ENCODE measurements around the gene QSOX2. TPM values are rescaled to one million over a fixed set of nuclear protein-coding genes. Genes with fewer than 3 reads are reported as not detected.
"Not testable (repeated sequence)": the region's sequence is repeated elsewhere in the genome, so short reads cannot be mapped to it uniquely, and the experiment has no call there.

QSOX2 gene
- total RNA-seq, 2 experiments from 2014 or later: 14.4 TPM

DNA sequence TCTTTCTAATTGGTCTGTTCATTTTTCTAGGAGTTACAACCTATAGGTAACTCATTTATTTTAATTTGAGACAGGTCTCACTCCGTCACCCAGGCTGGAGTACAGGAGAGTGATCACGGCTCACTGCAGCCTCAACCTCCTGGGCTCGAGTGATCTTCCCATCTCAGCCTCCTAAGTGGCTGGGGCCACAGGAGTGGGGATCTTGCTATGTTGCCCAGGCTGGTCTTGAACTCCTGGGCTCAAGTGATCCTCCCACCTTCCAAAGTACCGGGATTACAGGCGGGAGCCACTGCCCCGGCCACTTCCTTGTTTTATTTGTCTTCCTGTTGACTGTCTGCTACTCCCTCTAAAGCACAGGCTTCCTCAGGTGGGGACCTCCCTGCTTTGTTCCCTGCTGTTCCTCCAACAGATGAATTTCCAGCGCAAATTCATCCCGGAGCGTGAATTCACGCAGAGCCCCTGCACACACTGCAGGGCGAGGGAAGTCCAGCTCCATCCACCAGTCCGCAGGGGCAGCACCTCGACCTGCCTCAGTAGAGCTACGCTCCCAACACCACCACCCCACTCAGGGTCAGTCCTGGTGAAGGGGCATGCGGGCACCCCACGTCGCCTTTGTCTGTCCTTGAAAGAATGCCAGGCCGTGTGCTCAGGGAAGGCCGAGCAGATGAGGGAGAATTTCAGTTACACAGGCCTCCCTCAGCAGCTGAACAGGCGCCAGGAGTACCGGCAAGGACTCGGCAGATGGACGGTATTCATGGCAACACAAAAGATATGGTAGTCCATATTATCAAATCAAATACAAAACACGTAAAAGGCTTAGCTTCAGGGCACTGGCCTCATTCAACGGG, 6.3 kb downstream of the QSOX2 start:
- Histone ChIP-seq H3K4me1 (ENCODE audit: insufficient read depth, low read length) (peaks cover 29% of the 10 kb centered on the region), H3K36me3 (ENCODE audit: insufficient read depth, low read length) (peaks cover 23% of the 10 kb centered on the region), H3K27ac (ENCODE audit: low read depth in 1 of 2, low read length in 2 of 2) (no peak overlapping the region), H3K27me3 (ENCODE audit: control insufficient read depth in 1 of 2, insufficient read depth in 2 of 2, low read length in 2 of 2) (no peaks in the 10 kb centered on the region), H3K9me3 (ENCODE audit: control insufficient read depth in 1 of 2, insufficient read depth in 1 of 2, low read length in 2 of 2) (no peaks in the 10 kb centered on the region), H3K4me3 (ENCODE audit: low read length) (no peak overlapping the region)
- Mint-ChIP-seq H3K9me3 (no peaks in the 10 kb centered on the region), H3K4me3 (no peak overlapping the region), H3K27ac (no peak overlapping the region), H3K4me1 (ENCODE audit: low read depth) (peaks cover 35% of the 10 kb centered on the region), H3K27me3 (no peaks in the 10 kb centered on the region), H3K36me3 (ENCODE audit: low read depth) (peaks cover 11% of the 10 kb centered on the region)
- TF ChIP-seq, protein P1, sequence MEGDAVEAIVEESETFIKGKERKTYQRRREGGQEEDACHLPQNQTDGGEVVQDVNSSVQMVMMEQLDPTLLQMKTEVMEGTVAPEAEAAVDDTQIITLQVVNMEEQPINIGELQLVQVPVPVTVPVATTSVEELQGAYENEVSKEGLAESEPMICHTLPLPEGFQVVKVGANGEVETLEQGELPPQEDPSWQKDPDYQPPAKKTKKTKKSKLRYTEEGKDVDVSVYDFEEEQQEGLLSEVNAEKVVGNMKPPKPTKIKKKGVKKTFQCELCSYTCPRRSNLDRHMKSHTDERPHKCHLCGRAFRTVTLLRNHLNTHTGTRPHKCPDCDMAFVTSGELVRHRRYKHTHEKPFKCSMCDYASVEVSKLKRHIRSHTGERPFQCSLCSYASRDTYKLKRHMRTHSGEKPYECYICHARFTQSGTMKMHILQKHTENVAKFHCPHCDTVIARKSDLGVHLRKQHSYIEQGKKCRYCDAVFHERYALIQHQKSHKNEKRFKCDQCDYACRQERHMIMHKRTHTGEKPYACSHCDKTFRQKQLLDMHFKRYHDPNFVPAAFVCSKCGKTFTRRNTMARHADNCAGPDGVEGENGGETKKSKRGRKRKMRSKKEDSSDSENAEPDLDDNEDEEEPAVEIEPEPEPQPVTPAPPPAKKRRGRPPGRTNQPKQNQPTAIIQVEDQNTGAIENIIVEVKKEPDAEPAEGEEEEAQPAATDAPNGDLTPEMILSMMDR (IDR thresholded peaks at IDR 0.05): no peak
- ATAC-seq (ENCODE audit: poor library complexity): no peak
- intact Hi-C loops (cut with DNase I, micrococcal nuclease): no loop called here
- no peak for DNase-seq
- ChIA-PET CTCF (no interaction called here), POLR2A (interaction anchor here (0.6 kb wide), 1 partner anchor 27 kb away, joined by 3 read pairs; no protein-coding TSS in a partner anchor)

DNA sequence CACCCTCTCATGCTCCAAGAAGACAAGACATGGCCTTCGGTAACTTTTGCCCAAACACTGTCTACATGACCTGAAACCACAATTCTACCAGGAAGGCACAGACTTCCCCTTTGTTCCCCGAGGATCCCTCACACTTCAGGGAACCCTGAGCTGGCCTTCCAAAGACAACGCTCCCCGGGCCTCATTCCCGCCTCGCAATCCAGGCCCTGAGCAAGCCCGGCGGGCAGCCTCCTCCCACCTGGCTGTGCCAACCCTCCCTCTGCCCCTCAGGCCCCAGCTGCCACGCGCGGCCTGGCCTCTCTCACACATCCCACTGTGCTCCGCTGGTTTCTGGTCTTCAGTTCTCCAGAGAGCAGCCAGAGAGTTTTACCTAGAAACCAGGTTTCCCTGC, 7.3 kb downstream of the QSOX2 start:
- H3K36me3 ChIP-seq (ENCODE audit: insufficient read depth, low read length): peaks cover 23% of the 10 kb centered on the region
- DNase-seq (no peak), ATAC-seq (ENCODE audit: poor library complexity) (no peak)
- no peaks in the 10 kb centered on the region for H3K27me3 ChIP-seq (ENCODE audit: control insufficient read depth in 1 of 2, insufficient read depth in 2 of 2, low read length in 2 of 2)
- H3K9me3 ChIP-seq (ENCODE audit: control insufficient read depth in 1 of 2, insufficient read depth in 1 of 2, low read length in 2 of 2): no peaks in the 10 kb centered on the region
- peaks cover 20% of the 10 kb centered on the region for H3K4me1 ChIP-seq (ENCODE audit: insufficient read depth, low read length)
- no peaks in the 10 kb centered on the region for H3K9me3 Mint-ChIP-seq
- CTCF ChIA-PET: no interaction called here
- POLR2A ChIA-PET: no interaction called here
- TF ChIP-seq, protein P1 (IDR thresholded peaks at IDR 0.05): no peak
- H3K27ac Mint-ChIP-seq: no peak overlapping the region
- no peak overlapping the region for H3K27ac ChIP-seq (ENCODE audit: low read depth in 1 of 2, low read length in 2 of 2)
- peaks cover 27% of the 10 kb centered on the region for H3K4me1 Mint-ChIP-seq (ENCODE audit: low read depth)
- H3K4me3 Mint-ChIP-seq: no peak overlapping the region
- H3K27me3 Mint-ChIP-seq: no peaks in the 10 kb centered on the region
- no peak overlapping the region for H3K4me3 ChIP-seq (ENCODE audit: low read length)
- H3K36me3 Mint-ChIP-seq (ENCODE audit: low read depth): peaks cover 15% of the 10 kb centered on the region
- intact Hi-C loops (cut with DNase I, micrococcal nuclease): no loop called here

DNA sequence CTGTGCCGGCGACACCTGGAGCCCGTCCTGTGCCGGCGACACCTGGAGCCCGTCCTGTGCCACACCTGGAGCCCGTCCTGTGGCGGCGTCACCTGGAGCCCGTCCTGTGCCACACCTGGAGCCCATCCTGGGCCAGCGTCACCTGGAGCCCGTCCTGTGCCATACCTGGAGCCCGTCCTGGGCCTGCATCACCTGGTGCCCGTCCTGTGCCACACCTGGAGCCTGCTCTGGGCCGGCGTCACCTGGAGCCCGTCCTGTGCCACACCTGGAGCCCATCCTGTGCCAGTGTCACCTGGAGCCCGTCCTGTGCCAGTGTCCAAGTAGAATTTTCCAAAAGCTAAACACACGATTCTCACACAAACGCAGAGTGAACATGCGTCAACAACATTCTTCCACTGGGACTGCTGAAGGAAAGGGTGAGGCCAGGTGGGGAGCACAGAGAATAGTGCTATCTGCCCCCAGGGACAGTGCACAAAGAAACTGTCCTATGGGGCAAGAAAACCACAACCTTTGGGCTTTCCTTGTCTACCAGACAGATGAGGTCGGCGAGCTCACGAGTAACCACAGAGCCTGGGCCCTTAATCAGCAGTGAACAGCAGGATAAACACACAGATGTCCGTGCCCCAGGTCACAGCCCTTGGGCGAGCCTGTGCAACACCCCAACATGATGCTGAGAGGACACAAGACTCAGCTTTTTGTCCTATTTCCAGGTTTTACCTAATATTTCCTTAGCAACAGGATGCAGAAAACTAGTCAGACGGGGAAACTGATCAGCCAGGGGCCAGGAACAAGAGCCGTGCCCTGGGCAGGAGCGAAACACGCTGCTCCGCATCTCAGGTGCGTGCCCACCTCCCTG, 7.9 kb downstream of the QSOX2 start:
- H3K36me3 ChIP-seq (ENCODE audit: insufficient read depth, low read length): peaks cover 23% of the 10 kb centered on the region
- H3K36me3 Mint-ChIP-seq (ENCODE audit: low read depth): peaks cover 16% of the 10 kb centered on the region
- CTCF ChIA-PET: no interaction called here

DNA sequence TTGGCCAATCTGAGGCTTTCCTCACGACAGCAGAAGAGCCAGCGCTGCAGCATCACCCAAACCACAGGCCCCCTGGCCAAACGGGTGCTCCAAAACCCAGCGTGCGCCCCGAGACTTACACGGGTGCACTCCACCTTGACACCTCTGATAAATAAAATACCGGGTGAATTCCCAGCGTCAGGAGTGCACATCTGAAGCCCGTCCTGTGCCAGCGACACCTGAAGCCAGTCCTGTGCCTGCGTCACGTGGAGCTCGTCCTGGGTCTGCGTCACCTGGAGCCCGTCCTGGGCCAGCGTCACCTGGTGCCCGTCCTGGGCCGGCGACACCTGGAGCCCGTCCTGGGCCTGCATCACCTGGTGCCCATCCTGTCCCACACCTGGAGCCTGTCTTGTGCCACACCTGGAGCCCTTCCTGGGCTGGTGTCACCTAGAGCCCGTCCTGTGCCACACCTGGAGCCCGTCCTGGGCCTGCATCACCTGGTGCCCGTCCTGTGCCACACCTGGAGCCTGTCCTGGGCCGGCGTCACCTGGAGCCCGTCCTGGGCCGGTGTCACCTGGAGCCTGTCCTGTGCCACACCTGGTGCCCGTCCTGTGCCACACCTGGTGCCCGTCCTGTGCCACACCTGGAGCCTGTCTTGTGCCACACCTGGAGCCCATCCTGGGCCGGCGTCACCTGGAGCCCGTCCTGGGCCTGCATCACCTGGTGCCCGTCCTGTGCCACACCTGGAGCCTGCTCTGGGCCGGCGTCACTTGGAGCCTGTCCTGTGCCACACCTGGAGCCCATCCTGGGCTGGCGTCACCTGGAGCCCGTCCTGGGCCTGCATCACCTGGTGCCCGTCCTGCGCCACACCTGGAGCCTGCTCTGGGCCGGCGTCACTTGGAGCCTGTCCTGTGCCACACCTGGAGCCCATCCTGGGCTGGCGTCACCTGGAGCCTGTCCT, 8.9 kb downstream of the QSOX2 start:
- H3K27ac ChIP-seq (ENCODE audit: low read depth in 1 of 2, low read length in 2 of 2); H3K4me3 Mint-ChIP-seq; DNase-seq; H3K9me3 Mint-ChIP-seq; POLR2A ChIA-PET; CTCF ChIA-PET; H3K27me3 Mint-ChIP-seq; H3K27ac Mint-ChIP-seq; H3K9me3 ChIP-seq (ENCODE audit: control insufficient read depth in 1 of 2, insufficient read depth in 1 of 2, low read length in 2 of 2); ATAC-seq (ENCODE audit: poor library complexity); H3K4me3 ChIP-seq (ENCODE audit: low read length); H3K27me3 ChIP-seq (ENCODE audit: control insufficient read depth in 1 of 2, insufficient read depth in 2 of 2, low read length in 2 of 2); intact Hi-C loops (cut with DNase I, micrococcal nuclease): not testable (repeated sequence)
- H3K36me3 Mint-ChIP-seq (ENCODE audit: low read depth): peaks cover 21% of the 10 kb centered on the region
- peaks cover 27% of the 10 kb centered on the region for H3K4me1 Mint-ChIP-seq (ENCODE audit: low read depth)
- peaks cover 22% of the 10 kb centered on the region for H3K4me1 ChIP-seq (ENCODE audit: insufficient read depth, low read length)
- H3K36me3 ChIP-seq (ENCODE audit: insufficient read depth, low read length): peaks cover 23% of the 10 kb centered on the region

More for the DNA sequence above, 7.9 kb downstream of the QSOX2 start:
- Histone ChIP-seq H3K4me3 (ENCODE audit: low read length) (no peak overlapping the region), H3K27me3 (ENCODE audit: control insufficient read depth in 1 of 2, insufficient read depth in 2 of 2, low read length in 2 of 2) (no peaks in the 10 kb centered on the region), H3K27ac (ENCODE audit: low read depth in 1 of 2, low read length in 2 of 2) (no peak overlapping the region), H3K9me3 (ENCODE audit: control insufficient read depth in 1 of 2, insufficient read depth in 1 of 2, low read length in 2 of 2) (no peaks in the 10 kb centered on the region), H3K4me1 (ENCODE audit: insufficient read depth, low read length) (peaks cover 19% of the 10 kb centered on the region)
- intact Hi-C loops (cut with DNase I, micrococcal nuclease): no loop called here
- DNase-seq (no peak), ATAC-seq (ENCODE audit: poor library complexity) (no peak)
- H3K9me3 Mint-ChIP-seq: no peaks in the 10 kb centered on the region
- TF ChIP-seq, protein P1 (IDR thresholded peaks at IDR 0.05): no peak
- no peaks in the 10 kb centered on the region for H3K27me3 Mint-ChIP-seq
- H3K27ac Mint-ChIP-seq: no peak overlapping the region
- peaks cover 25% of the 10 kb centered on the region for H3K4me1 Mint-ChIP-seq (ENCODE audit: low read depth)
- POLR2A ChIA-PET: no interaction called here
- no peak overlapping the region for H3K4me3 Mint-ChIP-seq
